Activated CD4-positive, alpha-beta T cell treated with anti-CD3 and anti-CD28 coated beads, Interleukin-2, amount 50 U/mL, for 16 hours (primary cell): Measurements from ENCODE around the gene FCN3.
"Not testable (repeated sequence)": the region's sequence is repeated elsewhere in the genome, so short reads cannot be mapped to it uniquely, and the experiment has no call there.

Source experiments
- DNase-seq: peaks from one replicate; pipeline ENCODE4 v3.0.0-alpha.2; 2020

FCN3 gene

GRCh38 chr1:27374362-27375086, at the start of gene FCN3:
Gene FCN3 (minus strand): TSS chr1:27374824. CDS start chr1:27374818, 6 bp downstream.
- no peak for DNase-seq

- no peak for DNase-seq
Measured at GRCh38 chr1:27423709-27424108, 49.1 kb upstream of the FCN3 start.

GRCh38 chr1:27418326-27419185, 43.9 kb upstream of the FCN3 start:
- DNase-seq = peak; percentile 90

GRCh38 chr1:27417713-27418112, 43.1 kb upstream of the FCN3 start:
- DNase-seq = no peak

GRCh38 chr1:27416387-27417111, 41.9 kb upstream of the FCN3 start:
- DNase-seq = peak; percentile 81

- no peak for DNase-seq
Measured at GRCh38 chr1:27414091-27414490, 39.5 kb upstream of the FCN3 start.

- DNase-seq = no peak
Measured at GRCh38 chr1:27413004-27413403, 38.4 kb upstream of the FCN3 start.

- no peak for DNase-seq
Measured at GRCh38 chr1:27412502-27412901, 37.9 kb upstream of the FCN3 start.

- no peak for DNase-seq
Measured at GRCh38 chr1:27410709-27411108, 36.1 kb upstream of the FCN3 start.

GRCh38 chr1:27409669-27410068, 35.0 kb upstream of the FCN3 start:
- DNase-seq = no peak

- DNase-seq = no peak
Measured at GRCh38 chr1:27408151-27408550, 33.5 kb upstream of the FCN3 start.

GRCh38 chr1:27406791-27407190, 32.2 kb upstream of the FCN3 start:
- not testable (repeated sequence) for DNase-seq

GRCh38 chr1:27406362-27406680, 31.7 kb upstream of the FCN3 start:
- DNase-seq = no peak

- not testable (repeated sequence) for DNase-seq
Measured at GRCh38 chr1:27405598-27406361, 31.2 kb upstream of the FCN3 start.

GRCh38 chr1:27405074-27405473, 30.4 kb upstream of the FCN3 start:
- DNase-seq = no peak

- no peak for DNase-seq
Measured at GRCh38 chr1:27403931-27404330, 29.3 kb upstream of the FCN3 start.

GRCh38 chr1:27403065-27403726, 28.6 kb upstream of the FCN3 start:
- peak; percentile 20 for DNase-seq

GRCh38 chr1:27402349-27402754, 27.7 kb upstream of the FCN3 start:
- DNase-seq = no peak

GRCh38 chr1:27400963-27401341, 26.3 kb upstream of the FCN3 start:
- DNase-seq = no peak

GRCh38 chr1:27400082-27400962, 25.7 kb upstream of the FCN3 start:
- no peak for DNase-seq
